Stomach (tissue), 9 donors: ENCODE data around the gene TMX4. TPM values are rescaled to one million over a fixed set of nuclear protein-coding genes. Genes with fewer than 3 reads are reported as not detected.

Experiments used
- DNase-seq, 2 donors: peaks; one replicate each; pipeline versions ENCODE4 v3.0.0 to v3.0.0-alpha.2; 2013 to 2019
- H3K27ac ChIP-seq, 5 donors: fragments of 200-600 bp in 4 of 5; sonication (generic) in 4 of 5; one replicate each; pipeline ENCODE4 v1.5.1; 2013 to 2019; ENCODE audit warnings: mild to moderate bottlenecking in 1 of 5, moderate library complexity in 1 of 5
- H3K27me3 ChIP-seq, 3 donors: fragments of 200-600 bp; sonication (generic); one replicate each; pipeline ENCODE4 v1.5.1; 2017 to 2019; ENCODE audit warnings: mixed run types in 1 of 3
- H3K36me3 ChIP-seq, 4 donors: fragments of 200-600 bp; sonication (generic); 1 replicate in 3 of 4; 2 replicates in 1 of 4; pipeline ENCODE4 v1.5.1; 2016 to 2019
- H3K4me1 ChIP-seq, 4 donors: fragments of 200-600 bp; sonication (generic); one replicate each; pipeline ENCODE4 v1.5.1; 2016 to 2019
- H3K4me3 ChIP-seq, 4 donors: fragments of 200-600 bp; sonication (generic) in 3 of 4; one replicate each; pipeline ENCODE4 v1.5.1; 2016 to 2019; ENCODE audit warnings: mild to moderate bottlenecking in 1 of 4
- H3K9me3 ChIP-seq, 4 donors: fragments of 200-600 bp; sonication (generic); one replicate each; pipeline ENCODE4 v1.5.1; 2016 to 2019
- CTCF ChIP-seq, 7 experiments: fragments of 450-650 bp in 4 of 7; fragments of 200-600 bp in 3 of 7; sonication (generic) in 3 of 7; IDR thresholded peaks; one replicate each; pipeline ENCODE4 v1.5.1; 2016 to 2019; ENCODE audit warnings: antibody characterized with exemption in 7 of 7, control low read depth in 2 of 7, mild to moderate bottlenecking in 1 of 7
- EP300 ChIP-seq: sonication (generic); formaldehyde crosslinking; IDR thresholded peaks from one replicate; pipeline ENCODE4 v1.6.1; 2017; ENCODE audit warnings: antibody characterized with exemption
- POLR2A ChIP-seq, 4 donors: fragments of 450-650 bp; IDR thresholded peaks; one replicate each; pipeline ENCODE4 v1.6.1; 2016; ENCODE audit warnings: antibody characterized with exemption in 4 of 4, control low read depth in 2 of 4, mild to moderate bottlenecking in 1 of 4, moderate library complexity in 1 of 4
- POLR2AphosphoS5 ChIP-seq, 3 donors: sonication (generic); formaldehyde crosslinking; IDR thresholded peaks; one replicate each; pipeline ENCODE4 v1.6.1; 2016; ENCODE audit warnings: antibody characterized with exemption in 3 of 3
- WGBS, 5 donors: extraction: QIAGEN DNeasy Blood & Tissue Kit in 3 of 5; methylation state at CpG; one replicate each; pipeline versions ENCODE4 v1.1.5 to v1.1.7; 2013 to 2018; 5-methylcytosine and 5-hydroxymethylcytosine counted together
- intact Hi-C: fragments of 100-400 bp; cut with DNase I; formaldehyde crosslinking; loops from one replicate; pipeline ENCODE4 v1.15.1; 2023; ENCODE audit warnings: low total_unique reads
- polyA plus RNA-seq, 3 donors: library from polyadenylated mRNA; stranded (reverse); fragments of 200-250 nt; gene quantifications; one replicate each; pipeline ENCODE4 v1.2.3, GENCODE V29; 2013
- total RNA-seq, 5 donors: library from RNA; depleted of rRNA; stranded (reverse); fragments of >200 nt; gene quantifications; one replicate each; pipeline versions ENCODE4 v1.1.0 to v1.2.3, GENCODE V29; 2014 to 2016
- donor health status: healthy with polysubstance abuse.
- donor health status: Bipolar disorder and iron deficiency.
- donor health status: healthy.

The TMX4 gene
- total and polyA plus RNA-seq, 8 donors = 5.7 to 153 (median 18.8) TPM

DNA sequence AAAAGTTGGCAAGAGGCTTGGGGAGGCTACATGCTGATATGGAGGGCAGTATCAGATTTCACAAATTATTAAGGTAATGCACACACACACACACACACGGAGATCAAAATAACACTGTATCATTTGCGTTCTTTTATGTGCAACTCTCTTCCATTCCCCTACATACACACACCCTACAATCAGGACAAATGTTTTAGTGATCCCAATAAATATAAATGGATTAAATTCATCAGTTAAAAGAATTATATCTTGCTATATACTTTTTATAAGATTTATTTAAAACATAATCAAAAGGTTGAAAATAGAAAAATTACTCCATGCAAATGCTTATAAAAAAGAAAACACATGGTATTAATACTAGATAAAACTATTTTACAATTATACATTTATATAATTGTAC lies 25.9 kb downstream of the TMX4 start:
- intact Hi-C loops = no loop called here
- H3K27ac ChIP-seq = no peak overlapping the region
- peaks cover 0 to 9% (median 0%) of the 10 kb centered on the region in 4 donors for H3K9me3 ChIP-seq
- no peak for DNase-seq
- H3K4me1 ChIP-seq = no peaks in the 10 kb centered on the region
- WGBS, 5 donors = 93 to 99% (median 97%) methylated on average over 2 of the region's 2 CpGs
- H3K4me3 ChIP-seq = no peak overlapping the region
- H3K36me3 ChIP-seq = peaks cover 6 to 90% (median 72%) of the 10 kb centered on the region in 4 donors
- TF ChIP-seq CTCF (IDR thresholded peaks at IDR 0.05) (no peak), POLR2A (IDR thresholded peaks at IDR 0.05) (no peak), EP300 (no peak), POLR2AphosphoS5 (IDR thresholded peaks at IDR 0.05) (no peak)
- H3K27me3 ChIP-seq = no peaks in the 10 kb centered on the region

DNA sequence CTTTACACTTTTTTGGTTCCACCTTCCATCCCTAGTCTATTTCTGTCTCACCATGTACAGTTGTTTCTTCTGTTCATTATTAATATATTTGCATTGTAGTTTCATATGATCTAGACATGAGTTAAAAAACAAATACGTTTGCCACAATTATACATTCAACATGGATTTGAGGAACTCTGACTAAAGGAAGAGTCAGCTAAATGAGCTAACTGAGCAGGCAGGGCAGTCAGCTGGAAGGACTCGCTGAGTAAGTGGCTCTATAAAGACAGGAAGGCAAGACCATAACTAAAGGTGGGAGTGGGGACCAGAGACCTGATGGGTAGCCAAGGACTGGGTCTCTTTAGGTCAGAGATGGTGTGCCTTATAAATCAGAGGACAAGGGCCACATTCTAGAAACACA lies 26.3 kb downstream of the TMX4 start:
- no peak for DNase-seq
- Histone ChIP-seq H3K27me3 (no peaks in the 10 kb centered on the region), H3K4me1 (no peaks in the 10 kb centered on the region), H3K4me3 (no peak overlapping the region), H3K27ac (no peak overlapping the region), H3K36me3 (peaks cover 4 to 85% (median 68%) of the 10 kb centered on the region in 4 donors), H3K9me3 (peaks cover 0 to 9% (median 0%) of the 10 kb centered on the region in 4 donors)
- intact Hi-C loops = no loop called here
- 86 to 95% (median 92%) methylated on average over 2 of the region's 2 CpGs for WGBS, 5 donors
- no peak for TF ChIP-seq EP300
- TF ChIP-seq POLR2A (IDR thresholded peaks at IDR 0.05) = no peak
- TF ChIP-seq CTCF (IDR thresholded peaks at IDR 0.05) = no peak
- no peak for TF ChIP-seq POLR2AphosphoS5 (IDR thresholded peaks at IDR 0.05)

- Histone ChIP-seq H3K4me3 (no peak overlapping the region), H3K27me3 (no peaks in the 10 kb centered on the region), H3K27ac (no peak overlapping the region), H3K9me3 (peaks cover 0 to 9% (median 0%) of the 10 kb centered on the region in 4 donors), H3K4me1 (no peaks in the 10 kb centered on the region), H3K36me3 (peaks cover 4 to 67% (median 52%) of the 10 kb centered on the region in 4 donors)
- TF ChIP-seq EP300 (no peak), POLR2AphosphoS5 (IDR thresholded peaks at IDR 0.05) (no peak), CTCF (IDR thresholded peaks at IDR 0.05) (no peak), POLR2A (IDR thresholded peaks at IDR 0.05) (no peak)
- DNase-seq = no peak
- intact Hi-C loops = no loop called here
These were observed 29.2 kb downstream of the TMX4 start for GRCh38 chr20:7990385-7990784.

GRCh38 chr20:7989379-7989778 lies 30.2 kb downstream of the TMX4 start:
- intact Hi-C loops = no loop called here
- H3K4me1 ChIP-seq = no peaks in the 10 kb centered on the region
- H3K27ac ChIP-seq = no peak overlapping the region
- TF ChIP-seq POLR2AphosphoS5 (IDR thresholded peaks at IDR 0.05) (no peak), POLR2A (IDR thresholded peaks at IDR 0.05) (no peak), EP300 (no peak), CTCF (IDR thresholded peaks at IDR 0.05) (no peak)
- H3K4me3 ChIP-seq = no peak overlapping the region
- H3K36me3 ChIP-seq = peaks cover 1 to 65% (median 50%) of the 10 kb centered on the region in 4 donors
- DNase-seq = no peak
- 23 to 46% (median 31%) methylated on average over 1 of the region's 1 CpG for WGBS, 5 donors
- H3K27me3 ChIP-seq = no peaks in the 10 kb centered on the region
- H3K9me3 ChIP-seq = peaks cover 0 to 5% (median 0%) of the 10 kb centered on the region in 4 donors
